GM19372 (cell line): ENCODE results near the gene SULF2.

Experiments used
- ATAC-seq: cut with Tn5 transposase; IDR thresholded peaks from one replicate; pipeline ENCODE4 v1.9.1; 2021; ENCODE audit warnings: mild to moderate bottlenecking, low read depth, moderate library complexity; ENCODE audit not compliant: unreplicated experiment

SULF2 gene

GRCh38 chr20:47620808-47621805 is 164.2 kb downstream of the SULF2 start:
- no peak for ATAC-seq

DNA sequence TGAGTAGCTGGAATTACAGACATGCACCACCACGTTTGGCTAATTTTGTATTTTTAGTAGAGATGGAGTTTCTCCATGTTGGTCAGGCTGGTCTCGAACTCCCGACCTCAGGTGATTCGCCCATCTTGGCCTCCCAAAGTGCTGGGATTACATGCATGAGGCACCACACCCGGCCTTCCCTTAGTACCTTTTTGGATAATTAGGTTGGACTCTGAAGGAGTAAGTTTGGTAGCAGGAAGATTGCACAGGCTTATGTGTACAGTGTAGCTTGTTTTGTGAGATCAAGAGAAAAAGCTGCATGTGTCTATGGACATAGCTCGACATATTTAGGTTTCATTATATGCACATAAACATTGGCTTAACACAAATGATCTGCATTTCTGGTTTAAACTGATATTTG is 166.8 kb downstream of the SULF2 start:
- no peak for ATAC-seq

GRCh38 chr20:47614703-47615309 is 170.5 kb downstream of the SULF2 start:
- ATAC-seq, result no peak

DNA sequence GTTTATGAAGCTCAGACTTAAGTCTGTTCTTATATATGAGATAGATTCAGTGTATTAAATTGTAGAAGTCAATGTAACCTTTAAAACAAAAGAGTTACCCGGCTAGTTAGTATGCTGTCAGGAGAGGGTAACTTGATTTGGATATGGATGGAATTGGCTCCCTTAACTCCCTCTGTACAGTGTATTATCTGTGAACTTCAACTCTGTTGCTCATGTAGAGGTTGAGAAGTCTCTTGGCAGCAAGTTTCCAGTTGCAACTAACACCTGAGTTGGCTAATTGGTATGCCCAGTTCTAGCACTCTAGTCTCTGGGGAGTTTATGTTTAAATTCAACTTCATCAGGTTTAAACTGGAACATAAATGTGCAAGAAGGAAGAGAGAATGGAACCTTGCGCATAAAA is 172.6 kb downstream of the SULF2 start:
- no peak for ATAC-seq

DNA sequence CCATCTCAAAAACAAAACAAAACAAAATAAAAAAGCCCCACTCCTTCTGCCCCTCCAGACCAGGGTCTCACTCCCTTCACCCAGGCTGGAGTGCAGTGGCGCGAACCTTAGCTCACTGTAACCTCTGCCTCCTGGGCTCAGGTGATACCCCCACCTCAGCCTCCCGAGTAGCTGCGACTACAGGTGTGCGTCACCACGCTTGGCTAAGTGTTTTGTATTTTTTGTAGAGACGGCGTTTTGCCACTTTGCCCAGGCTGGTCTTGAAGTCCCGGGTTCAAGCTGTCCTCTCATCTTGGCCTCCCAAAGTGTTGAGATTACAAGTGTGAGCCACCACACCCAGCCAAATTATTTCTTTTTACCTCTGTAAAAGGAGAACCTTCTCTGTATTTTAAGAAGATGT is 173.5 kb downstream of the SULF2 start:
- ATAC-seq, result no peak

GRCh38 chr20:47610945-47611250 is 174.4 kb downstream of the SULF2 start:
- no peak for ATAC-seq

DNA sequence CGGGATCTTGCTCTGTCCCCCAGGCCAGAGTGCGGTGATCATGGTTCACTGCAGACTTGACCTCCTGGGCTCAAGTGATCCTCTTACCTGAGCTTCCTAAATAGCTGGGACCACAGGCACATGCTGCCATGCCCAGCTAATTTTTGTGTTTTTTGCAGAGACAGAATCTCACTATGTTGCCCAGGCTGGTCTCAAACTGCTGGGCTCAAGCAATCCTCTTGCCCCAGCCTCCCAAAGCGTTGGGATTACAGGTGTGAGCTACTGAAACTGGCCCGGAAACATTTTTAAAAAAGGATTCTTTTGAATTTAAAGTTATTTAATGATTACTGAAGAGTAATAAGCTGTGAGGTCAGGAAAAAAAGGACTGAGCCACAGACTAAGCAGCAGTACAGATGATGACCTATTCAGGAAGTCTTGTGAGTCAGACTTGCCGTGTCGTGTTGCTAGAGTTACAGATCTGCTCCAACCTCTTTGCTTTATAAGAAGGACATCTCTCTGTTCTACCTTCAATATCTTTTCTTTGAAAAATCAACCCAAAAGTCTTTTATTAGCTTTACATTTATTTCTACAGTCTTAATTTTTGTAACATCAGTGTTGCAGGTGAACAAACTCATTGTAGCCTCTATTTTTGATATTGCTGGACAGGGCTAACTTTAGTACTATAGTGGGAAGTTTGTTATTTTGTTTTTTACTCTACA is 174.9 kb downstream of the SULF2 start:
- no peak for ATAC-seq

GRCh38 chr20:47609001-47609400 is 176.3 kb downstream of the SULF2 start:
- ATAC-seq, result no peak
